NCI-H1694 (cell line): ENCODE results near the gene MYL2.

Source experiments
- DNase-seq: peaks from one replicate; lab custom pipeline; 2025; lab: John Stamatoyannopoulos, UW

MYL2 gene

GRCh38 chr12:110930348-110931314 lies 10.3 kb upstream of the MYL2 start:
- DNase-seq: no peak

DNA sequence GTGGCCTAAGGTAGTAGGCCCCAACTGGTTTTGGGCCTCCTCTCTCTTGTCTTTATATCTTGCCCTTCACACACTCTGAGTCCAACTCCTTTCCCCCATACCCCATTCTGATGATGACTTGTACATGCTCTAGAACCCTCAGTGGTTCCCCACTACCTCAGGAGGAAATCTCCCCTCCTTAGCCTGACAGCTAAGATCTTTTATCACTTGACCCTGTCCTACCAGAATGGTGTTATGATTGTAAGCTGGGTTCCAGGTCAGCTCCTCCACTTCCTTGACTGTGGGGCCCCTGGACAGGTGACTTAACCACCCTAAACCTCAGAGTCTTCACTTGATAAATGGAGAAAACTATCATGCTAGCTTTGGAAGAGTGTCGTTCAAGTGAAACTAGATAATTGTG lies 9.4 kb upstream of the MYL2 start:
- no peak for DNase-seq

- no peak for DNase-seq
These were observed 8.3 kb upstream of the MYL2 start for GRCh38 chr12:110928700-110929099.

DNA sequence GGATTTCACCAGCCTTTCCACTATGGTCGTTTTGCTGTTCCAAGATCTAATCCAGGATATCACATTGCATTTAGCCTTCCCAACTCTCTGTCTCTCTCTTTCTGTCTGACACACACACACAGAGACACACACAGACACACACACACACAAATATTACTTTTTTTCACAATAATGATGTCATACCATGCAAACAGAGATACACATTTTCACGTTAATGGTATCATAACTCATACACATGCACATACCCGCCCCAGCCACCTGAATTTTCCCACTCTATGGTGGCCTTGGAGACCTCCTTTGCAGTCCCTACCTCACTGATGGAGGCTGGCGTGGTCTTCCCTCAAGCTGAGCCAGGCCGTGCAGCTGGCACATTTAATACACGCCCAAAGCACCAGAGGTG lies 7.2 kb upstream of the MYL2 start:
- no peak for DNase-seq

DNA sequence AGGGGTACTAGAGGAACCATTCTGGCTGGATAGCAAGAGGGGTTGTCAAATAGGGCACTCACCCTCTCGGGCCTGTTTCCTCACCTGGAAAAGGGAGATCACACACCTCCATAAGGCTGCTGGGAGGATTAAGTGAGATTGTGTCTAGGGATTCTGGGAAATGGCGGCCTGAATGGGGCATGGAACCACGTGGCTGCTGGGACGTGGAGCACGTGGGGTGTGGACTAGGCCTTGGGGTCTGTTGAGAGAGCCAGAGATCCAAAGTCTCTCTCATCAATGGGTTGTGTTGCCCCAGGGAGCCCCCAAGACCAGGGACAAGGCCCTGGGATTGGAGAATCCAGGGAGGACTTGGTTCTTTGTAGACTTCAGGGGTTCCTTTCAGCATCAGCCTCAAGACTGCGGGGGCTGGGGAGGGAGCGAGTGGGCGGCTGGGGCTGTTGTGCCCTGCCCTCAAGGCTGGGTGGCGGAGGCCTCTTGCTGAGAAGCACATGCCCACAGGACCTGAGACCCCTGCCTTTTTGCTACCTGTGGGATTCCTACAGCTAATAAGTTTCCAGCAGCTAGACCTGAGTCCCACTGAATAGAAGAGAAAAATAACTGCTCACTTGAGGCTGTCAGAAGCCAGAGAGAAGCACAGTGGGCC lies 3.4 kb upstream of the MYL2 start:
- DNase-seq: no peak

DNA sequence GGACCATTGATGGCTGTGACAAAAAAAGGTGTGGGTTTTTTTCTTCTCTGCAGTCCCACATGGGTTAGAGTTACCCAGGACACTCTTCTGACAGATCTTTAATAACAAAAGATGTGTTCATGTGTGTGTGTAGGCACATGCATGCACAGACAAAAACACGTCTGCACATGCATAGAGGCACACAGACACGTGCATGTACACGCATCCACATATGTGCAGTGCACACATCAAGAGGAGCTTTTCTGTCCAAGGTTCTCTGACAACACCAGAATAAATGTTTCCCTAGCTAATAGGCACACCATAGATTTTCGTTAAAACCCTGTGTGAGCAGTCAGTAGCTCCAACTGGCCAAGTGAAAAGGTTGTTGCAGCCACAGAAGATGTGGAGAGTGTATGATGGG lies 2.8 kb upstream of the MYL2 start:
- no peak for DNase-seq

- DNase-seq: no peak
These were observed 2.3 kb upstream of the MYL2 start for GRCh38 chr12:110922652-110923051.

GRCh38 chr12:110921262-110921661 lies 883 bp upstream of the MYL2 start:
- no peak for DNase-seq

- DNase-seq: no peak
These were observed 659 bp downstream of the MYL2 start for GRCh38 chr12:110919720-110920119.

- DNase-seq: no peak
These were observed 2.4 kb downstream of the MYL2 start for GRCh38 chr12:110917961-110918360.

GRCh38 chr12:110917467-110917866 lies 2.9 kb downstream of the MYL2 start:
- DNase-seq: no peak

GRCh38 chr12:110916295-110916875 lies 4.0 kb downstream of the MYL2 start:
- DNase-seq: no peak

DNA sequence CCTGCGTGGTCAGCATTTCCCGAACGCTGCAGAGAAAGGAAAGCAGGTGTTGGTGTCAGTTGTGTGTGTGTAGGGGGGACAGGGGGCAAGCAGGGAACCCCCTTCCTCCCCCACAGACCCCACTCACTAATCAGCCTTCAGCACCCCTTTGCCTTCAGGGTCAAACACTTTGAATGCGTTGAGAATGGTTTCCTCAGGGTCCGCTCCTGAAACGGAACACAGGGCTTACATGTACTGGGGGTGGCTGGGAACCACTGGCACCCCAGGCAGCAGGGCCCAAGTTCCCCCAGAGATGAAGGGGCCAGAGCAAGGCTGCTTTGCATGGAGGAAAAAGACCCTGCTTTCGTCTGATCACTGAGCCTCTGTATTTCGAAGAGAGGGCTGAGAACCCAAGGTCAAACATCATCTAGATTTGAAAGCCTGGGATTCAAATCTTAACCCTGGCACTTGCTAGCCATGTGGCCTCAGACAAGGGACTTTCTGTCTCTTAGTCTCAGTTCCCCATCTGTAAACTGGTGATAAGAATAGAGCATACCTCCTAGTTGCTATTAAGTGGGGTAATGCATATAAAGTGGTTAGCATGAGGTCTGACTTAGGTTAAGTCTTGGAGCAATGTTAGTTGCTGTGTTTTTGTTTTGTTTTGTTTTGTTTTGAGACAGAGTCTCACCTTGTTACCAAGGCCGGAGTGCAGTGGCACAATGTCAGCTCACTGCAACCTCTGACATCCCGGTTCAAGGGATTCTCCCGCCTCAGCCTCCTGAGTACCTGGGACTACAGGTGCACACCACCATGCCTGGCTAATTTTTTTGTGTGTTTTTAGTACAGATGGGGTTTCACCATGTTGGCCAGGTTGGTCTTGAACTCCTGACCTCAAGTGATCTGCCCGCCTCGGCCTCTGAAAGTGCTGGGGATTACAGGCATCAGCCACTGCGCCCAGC lies 7.0 kb downstream of the MYL2 start:
- no peak for DNase-seq

- DNase-seq: no peak
These were observed 8.1 kb downstream of the MYL2 start for GRCh38 chr12:110912263-110912662.

DNA sequence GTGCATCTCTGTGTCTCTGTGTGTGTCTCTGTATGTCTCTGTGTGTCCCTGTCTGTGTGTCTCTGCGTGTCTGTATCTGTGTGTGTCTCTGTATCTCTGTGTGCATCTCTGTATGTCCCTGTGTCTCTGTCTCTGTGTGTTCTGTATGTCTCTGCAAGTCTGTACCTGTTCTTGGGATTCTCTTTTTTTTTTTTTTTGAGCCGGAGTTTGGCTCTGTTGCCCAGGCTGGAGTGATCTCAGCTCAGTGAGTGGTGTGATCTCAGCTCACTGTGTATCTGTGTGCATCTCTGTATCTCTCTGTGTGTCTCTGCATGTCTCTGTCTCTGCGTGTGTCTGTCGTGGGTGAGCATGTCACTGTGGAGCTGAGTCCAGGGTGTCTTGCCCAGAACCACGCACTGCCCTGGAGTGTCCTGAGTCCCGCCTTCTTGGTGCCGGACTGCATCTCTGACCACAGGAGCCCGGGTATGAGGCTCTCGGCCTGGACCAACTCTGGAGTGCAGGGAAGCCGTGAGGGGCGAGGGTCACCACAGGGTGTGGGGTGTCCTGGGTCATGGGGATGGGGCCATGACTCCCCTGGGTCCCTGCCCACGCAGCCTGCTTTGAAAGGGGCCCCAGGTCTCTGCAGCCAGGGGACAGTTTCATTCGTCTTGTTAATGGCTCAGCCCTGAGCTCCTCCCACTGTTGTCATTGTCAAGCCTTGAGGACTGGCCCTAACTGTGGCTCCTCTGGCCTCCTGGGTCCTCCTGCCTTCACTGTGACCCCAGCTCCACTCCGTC lies 11.8 kb downstream of the MYL2 start:
- no peak for DNase-seq

GRCh38 chr12:110907583-110907982 lies 12.8 kb downstream of the MYL2 start:
- DNase-seq: no peak

GRCh38 chr12:110906985-110907384 lies 13.4 kb downstream of the MYL2 start:
- no peak for DNase-seq

- no peak for DNase-seq
These were observed 13.9 kb downstream of the MYL2 start for GRCh38 chr12:110906516-110906915.

DNA sequence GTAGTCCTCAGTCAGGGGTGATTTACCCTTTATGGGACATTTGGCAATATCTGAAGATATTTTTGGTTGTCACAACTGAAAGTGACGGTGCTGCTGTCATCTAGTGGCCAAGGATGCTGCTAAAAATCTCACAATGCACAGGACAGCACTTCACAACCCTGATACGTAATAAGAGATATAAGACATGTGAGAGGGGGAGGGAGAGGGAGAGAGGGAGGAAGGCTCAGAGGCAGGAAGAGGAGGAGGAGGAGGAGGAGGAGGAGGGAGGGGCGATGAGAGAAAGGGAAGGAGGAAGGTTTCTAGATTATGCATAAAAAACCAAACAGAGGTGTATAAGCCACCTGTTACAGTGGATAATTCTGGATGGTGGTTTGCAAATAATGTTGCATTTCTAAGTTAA lies 14.3 kb downstream of the MYL2 start:
- no peak for DNase-seq

DNA sequence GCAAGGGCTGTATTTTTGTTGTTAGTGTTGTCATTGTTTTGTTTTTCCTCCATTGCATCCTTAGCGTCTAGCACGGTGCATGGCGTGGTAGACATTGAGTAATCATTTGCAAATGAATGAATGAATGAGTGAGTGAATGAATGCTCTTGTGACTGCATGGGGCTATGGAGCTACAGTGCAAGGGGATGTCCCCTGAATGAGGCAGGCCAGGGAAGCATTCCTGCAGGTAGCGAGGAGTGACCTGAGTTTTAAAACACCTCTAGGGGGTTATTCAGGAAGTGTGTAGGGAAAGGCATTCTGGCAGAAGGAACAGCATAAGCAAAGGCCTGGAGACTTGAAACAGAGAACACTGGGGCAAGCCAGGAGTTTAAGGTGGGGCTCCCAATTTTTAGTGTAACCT lies 16.9 kb downstream of the MYL2 start:
- no peak for DNase-seq

- DNase-seq: no peak
These were observed 19.0 kb downstream of the MYL2 start for GRCh38 chr12:110901401-110901800.
